DND-41 (cell line): ENCODE data around the gene CARD10.

ENCODE experiments used
- CTCF ChIP-seq: IDR thresholded peaks from 2 replicates; pipeline ENCODE4 v1.5.1; 2012; ENCODE audit warnings: borderline replicate concordance, low read length, moderate library complexity, mild to moderate bottlenecking; ENCODE audit not compliant: poor library complexity, severe bottlenecking; ENCODE audit errors: extremely low read depth
- EZH2 ChIP-seq: IDR thresholded peaks from 3 replicates; pipeline ENCODE4 v1.6.1; 2012; ENCODE audit warnings: borderline replicate concordance, low read depth, mild to moderate bottlenecking, moderate library complexity, low read length, inconsistent platforms; ENCODE audit not compliant: severe bottlenecking

GRCh38 chr22:37496651-37497050 is 22.6 kb downstream of the CARD10 start:
- TF ChIP-seq CTCF (no peak), EZH2 (no peak)
